HepG2 (cell line): ENCODE measurements around the gene CA5B. TPM values are rescaled to one million over a fixed set of nuclear protein-coding genes. Genes with fewer than 3 reads are reported as not detected.

ENCODE experiments used
- ATAC-seq: fragments of 200-7000 bp; cut with Tn5 transposase; 3 replicates; pipeline ENCODE4 v1.9.1; 2020; ENCODE audit warnings: mild to moderate bottlenecking, moderate library complexity
- BruUV-seq: library from RNA; stranded (reverse); fragments of 400-500 nt; replicated peaks from 2 replicates; lab custom pipeline; 2021; lab: Mats Ljungman, UMichigan
- CTCF ChIA-PET: fragments of 300-600 bp; formaldehyde crosslinking; extraction: SDS; loops from one replicate; lab custom pipeline; 2021; ENCODE audit warnings: low total read pairs, inconsistent platforms, low intra/inter-chr PET ratio; lab: Yijun Ruan, JAX
- POLR2A ChIA-PET: fragments of 350-600 bp; sonication (Branson Sonifier 250); formaldehyde crosslinking; loops from one replicate; lab custom pipeline; 2020; ENCODE audit warnings: antibody characterized with exemption, inconsistent platforms; lab: Yijun Ruan, JAX
- DNase-seq: peaks from one replicate; pipeline ENCODE4 v3.0.0-alpha.2; 2015; ENCODE audit warnings: low spot score
- FAIRE-seq: peaks from 3 replicates; lab custom pipeline; 2011; peaks lifted over from hg19 to GRCh38; lab: Jason Lieb, UNC
- H2AFZ ChIP-seq: one replicate; pipeline ENCODE4 v1.6.1; 2011; ENCODE audit warnings: low read length, inconsistent platforms
- H3K27ac ChIP-seq: fragments of 300-600 bp; 3 replicates; pipeline ENCODE4 v1.8.0; 2011; ENCODE audit warnings: mixed run types, mild to moderate bottlenecking, mixed read lengths, low read length, inconsistent platforms; ENCODE audit not compliant: insufficient read depth; ENCODE audit errors: extremely low read length
- H3K27me3 ChIP-seq, 2 experiments: fragments of 200-600 bp in 1 of 2; 2 replicates in 1 of 2; 3 replicates in 1 of 2; pipeline versions ENCODE4 v1.6.0 to v1.8.0; 2011; ENCODE audit warnings: low read length in 2 of 2, mild to moderate bottlenecking in 2 of 2, moderate library complexity in 2 of 2, inconsistent platforms in 1 of 2; ENCODE audit not compliant: insufficient read depth in 2 of 2, control insufficient read depth in 1 of 2
- H3K36me3 ChIP-seq, 2 experiments: fragments of 200-600 bp in 1 of 2; replicated peaks in 1 of 2; 2 replicates in 1 of 2; 3 replicates in 1 of 2; pipeline versions ENCODE4 v1.5.1 to v1.8.0; 2011; ENCODE audit warnings: low read length in 2 of 2, inconsistent platforms in 1 of 2; ENCODE audit not compliant: insufficient read depth in 2 of 2, control insufficient read depth in 1 of 2
- H3K4me1 ChIP-seq: 2 replicates; pipeline ENCODE4 v1.5.1; 2012; ENCODE audit warnings: low read length, inconsistent platforms; ENCODE audit not compliant: insufficient read depth
- H3K4me2 ChIP-seq: 2 replicates; pipeline ENCODE4 v1.6.0; 2011; ENCODE audit warnings: low read depth, low read length, inconsistent platforms
- H3K4me3 ChIP-seq, 3 experiments: fragments of 200-600 bp in 1 of 3; sonication (generic), shearing (Covaris generic) in 1 of 3; replicated peaks in 1 of 3; 2 replicates each; pipeline ENCODE4 v1.5.1; 2011 to 2016; ENCODE audit warnings: low read length in 3 of 3, inconsistent platforms in 2 of 3, low read depth in 2 of 3, mild to moderate bottlenecking in 2 of 3, control low read depth in 1 of 3, mixed read lengths in 1 of 3; ENCODE audit not compliant: insufficient read depth in 1 of 3
- H3K79me2 ChIP-seq: one replicate; pipeline ENCODE4 v1.6.1; 2011; ENCODE audit warnings: low read length, inconsistent platforms; ENCODE audit not compliant: insufficient read depth
- H3K9ac ChIP-seq: 2 replicates; pipeline ENCODE4 v1.6.0; 2011; ENCODE audit warnings: mild to moderate bottlenecking, low read depth, low read length, inconsistent platforms; ENCODE audit not compliant: insufficient read depth
- H3K9me3 ChIP-seq: 2 replicates; pipeline ENCODE4 v1.5.1; 2012; ENCODE audit warnings: mild to moderate bottlenecking, low read length
- H4K20me1 ChIP-seq: 2 replicates; pipeline ENCODE4 v1.6.0; 2011; ENCODE audit warnings: inconsistent platforms, mild to moderate bottlenecking, low read length, moderate library complexity; ENCODE audit not compliant: insufficient read depth
- MATR3 ChIP-seq: sonication (generic); formaldehyde crosslinking; IDR thresholded peaks from 2 replicates; pipeline ENCODE4 v1.4.0; 2020; ENCODE audit warnings: missing genetic modification reagents
- SMARCC2 ChIP-seq: fragments of 450-650 bp; IDR thresholded peaks from 2 replicates; pipeline ENCODE4 v1.6.1; 2017; ENCODE audit warnings: antibody characterized with exemption, mild to moderate bottlenecking
- TOE1 ChIP-seq: sonication (generic); formaldehyde crosslinking; IDR thresholded peaks from 2 replicates; pipeline ENCODE4 v1.4.0; 2020; ENCODE audit warnings: mild to moderate bottlenecking, missing genetic modification reagents
- UBTF ChIP-seq: sonication (generic); formaldehyde crosslinking; IDR thresholded peaks from 2 replicates; pipeline ENCODE4 v1.4.0; 2020; ENCODE audit warnings: mild to moderate bottlenecking, missing genetic modification reagents
- ZNF142 ChIP-seq: sonication (generic); formaldehyde crosslinking; IDR thresholded peaks from 2 replicates; pipeline ENCODE4 v1.4.0; 2020; ENCODE audit warnings: missing genetic modification reagents
- ZNF501 ChIP-seq: sonication (generic); formaldehyde crosslinking; IDR thresholded peaks from 2 replicates; pipeline ENCODE4 v1.5.1; 2020; ENCODE audit warnings: mild to moderate bottlenecking, moderate library complexity, missing genetic modification reagents
- ZNF646 ChIP-seq: sonication (generic); formaldehyde crosslinking; IDR thresholded peaks from 2 replicates; pipeline ENCODE4 v1.9.0; 2021; ENCODE audit warnings: mild to moderate bottlenecking, missing genetic modification reagents
- ZNF788 ChIP-seq: sonication (generic); formaldehyde crosslinking; IDR thresholded peaks from 2 replicates; pipeline ENCODE4 v1.5.0; 2020; ENCODE audit warnings: mild to moderate bottlenecking, missing genetic modification reagents, borderline replicate concordance
- ZSCAN31 ChIP-seq: sonication (generic); formaldehyde crosslinking; IDR thresholded peaks from 2 replicates; pipeline ENCODE4 v1.5.0; 2020; ENCODE audit warnings: low read depth, mild to moderate bottlenecking, missing genetic modification reagents
- WGBS: methylation state at CpG from one replicate; pipeline ENCODE4 v1.1.6; 2017; ENCODE audit warnings: low lambda C conversion rate; 5-methylcytosine and 5-hydroxymethylcytosine counted together
- in situ Hi-C: cut with HindIII; loops from 2 replicates; pipeline ENCODE4 v1.10.0; 2017; ENCODE audit warnings: low pct_unique_long_range_greater_than_20kb; ENCODE audit not compliant: extremely low pct_ligation_motif_present
- intact Hi-C: fragments of 100-400 bp; cut with micrococcal nuclease; formaldehyde crosslinking; loops from one replicate; pipeline ENCODE4 v1.10.0; 2022; ENCODE audit not compliant: unreplicated experiment
- polyA plus RNA-seq, 8 experiments: library from polyadenylated mRNA; depleted of rRNA in 3 of 8; stranded (reverse) in 7 of 8; unstranded in 1 of 8; fragments of >200 nt; fragmentation: Illumina TruSeq in 4 of 8; extraction: Trizol in 4 of 8; gene quantifications; 2 replicates each; pipeline versions ENCODE4 v1.2.1 to v1.2.3, GENCODE V29; 2011 to 2016; ENCODE audit warnings: low read depth in 4 of 8, missing spikeins in 1 of 8, mixed read lengths in 1 of 8; ENCODE audit not compliant: insufficient read depth in 1 of 8
- total RNA-seq, 5 experiments: library from RNA; depleted of rRNA; stranded (reverse); fragments of >200 nt; fragmentation: Illumina TruSeq; extraction: Trizol; gene quantifications; 2 replicates each; pipeline ENCODE4 v1.2.3, GENCODE V29; 2016; ENCODE audit warnings: low read depth in 1 of 5

CA5B gene
- total and polyA plus RNA-seq, 2 of the 13 experiments (the other 11 are each of a cell fraction or from before 2014, with no cell fraction given), result 1.7 to 2.2 TPM

DNA sequence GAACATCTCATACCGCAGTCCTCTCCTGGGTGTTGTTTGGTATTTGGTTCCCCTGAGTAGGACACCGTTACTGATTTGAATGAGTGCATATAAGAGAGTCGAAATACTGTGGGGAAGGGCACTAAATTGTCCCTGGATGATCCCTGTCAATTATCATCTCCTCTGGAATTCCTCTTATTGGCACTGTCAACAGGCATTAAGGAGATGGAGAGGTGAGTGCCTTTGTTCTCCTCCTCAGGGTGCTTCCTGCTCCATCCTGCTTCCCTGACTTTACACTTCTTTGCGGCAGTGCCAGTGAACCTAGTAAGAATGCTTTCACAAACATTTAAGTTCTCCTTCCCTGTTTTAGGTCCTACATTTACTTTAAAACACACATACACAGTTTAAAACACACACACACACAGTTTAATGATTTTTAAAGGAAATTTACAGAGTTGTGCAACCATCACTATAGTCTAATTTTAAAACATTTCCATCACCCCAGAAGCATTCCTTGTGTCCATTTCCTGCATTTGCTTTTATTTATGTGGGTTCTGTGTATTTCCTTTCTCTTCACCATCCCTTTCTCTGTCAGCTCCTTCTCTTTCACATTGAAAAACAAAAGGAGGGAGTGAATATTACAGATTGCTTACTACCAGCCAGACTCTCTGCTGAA, 31.4 kb downstream of the CA5B start:
- Histone ChIP-seq H4K20me1 (no peaks in the 10 kb centered on the region), H3K27me3 (no peaks in the 10 kb centered on the region), H3K4me2 (no peak overlapping the region), H3K4me1 (no peaks in the 10 kb centered on the region), H3K27ac (no peak overlapping the region), H3K4me3 (no peak overlapping the region), H3K36me3 (no peaks in the 10 kb centered on the region), H3K9me3 (no peaks in the 10 kb centered on the region), H3K9ac (no peak overlapping the region), H2AFZ (no peak overlapping the region), H3K79me2 (no peaks in the 10 kb centered on the region)
- CTCF ChIA-PET, result no interaction called here
- WGBS, result 100% methylated on average over 3 of the region's 4 CpGs
- FAIRE-seq (no peak), DNase-seq (no peak), ATAC-seq (no peak)
- in situ Hi-C loops, result no loop called here
- intact Hi-C loops, result loop anchor here (10.0 kb wide), 1 partner anchor 205 kb away; no protein-coding TSS in a partner anchor
- POLR2A ChIA-PET, result no interaction called here
- BruUV-seq, result no TSS peak
- TF ChIP-seq TOE1 (CRISPR knock-in tag) (no peak), ZNF501 (CRISPR knock-in tag) (no peak), ZSCAN31 (CRISPR knock-in tag) (no peak), MATR3 (no peak), ZNF788 (no peak), SMARCC2 (no peak), UBTF (CRISPR knock-in tag) (no peak), ZNF142 (CRISPR knock-in tag) (no peak), ZNF646 (CRISPR knock-in tag) (no peak)
